Daoy (cell line): ENCODE measurements around the gene ANKRD11. TPM values are rescaled to one million over a fixed set of nuclear protein-coding genes. Genes with fewer than 3 reads are reported as not detected.
"Not testable (repeated sequence)": the region's sequence is repeated elsewhere in the genome, so short reads cannot be mapped to it uniquely, and the experiment has no call there.

Experiments
- DNase-seq: peaks from one replicate; pipeline ENCODE4 v3.0.0-alpha.2; 2015; ENCODE audit warnings: low read depth
- total RNA-seq: library from RNA; depleted of rRNA; stranded (reverse); fragments of >200 nt; shearing (Covaris generic); gene quantifications from 2 replicates; pipeline ENCODE4 v1.2.3, GENCODE V29; 2014

ANKRD11 gene
- total RNA-seq, 1 experiment from 2014 or later, result 27.8 TPM

GRCh38 chr16:89316701-89317100 is 173.7 kb downstream of the ANKRD11 start:
- DNase-seq, result no peak

- peak; percentile 94 for DNase-seq
Measured at GRCh38 chr16:89315791-89316581, 174.4 kb downstream of the ANKRD11 start.

- DNase-seq, result no peak
Measured at GRCh38 chr16:89315271-89315670, 175.1 kb downstream of the ANKRD11 start.

GRCh38 chr16:89314854-89315253 is 175.5 kb downstream of the ANKRD11 start:
- DNase-seq, result no peak

- no peak for DNase-seq
Measured at GRCh38 chr16:89314357-89314756, 176.0 kb downstream of the ANKRD11 start.

GRCh38 chr16:89313583-89313982 is 176.8 kb downstream of the ANKRD11 start:
- DNase-seq, result no peak

- no peak for DNase-seq
Measured at GRCh38 chr16:89312598-89313299, 177.6 kb downstream of the ANKRD11 start.

- DNase-seq, result no peak
Measured at GRCh38 chr16:89312194-89312593, 178.2 kb downstream of the ANKRD11 start.

- no peak for DNase-seq
Measured at GRCh38 chr16:89311636-89312035, 178.7 kb downstream of the ANKRD11 start.

GRCh38 chr16:89309438-89310122 is 180.8 kb downstream of the ANKRD11 start:
- no peak for DNase-seq

- no peak for DNase-seq
Measured at GRCh38 chr16:89308391-89309333, 181.7 kb downstream of the ANKRD11 start.

GRCh38 chr16:89307421-89307805 is 182.9 kb downstream of the ANKRD11 start:
- no peak for DNase-seq

- not testable (repeated sequence) for DNase-seq
Measured at GRCh38 chr16:89306457-89307420, 183.6 kb downstream of the ANKRD11 start.

GRCh38 chr16:89304941-89305705 is 185.2 kb downstream of the ANKRD11 start:
- DNase-seq, result no peak

- no peak for DNase-seq
Measured at GRCh38 chr16:89304181-89304851, 186.0 kb downstream of the ANKRD11 start.

GRCh38 chr16:89303617-89304016 is 186.7 kb downstream of the ANKRD11 start:
- no peak for DNase-seq

GRCh38 chr16:89300976-89301360 is 189.4 kb downstream of the ANKRD11 start:
- no peak for DNase-seq

GRCh38 chr16:89300311-89300975 is 189.9 kb downstream of the ANKRD11 start:
- no peak for DNase-seq
